Liver (tissue), 3 donors: Measurements from ENCODE around the gene CEP128.

Experiments used
- ATF3 ChIP-seq: IDR thresholded peaks from 2 replicates; pipeline ENCODE4 v1.6.1; 2016; ENCODE audit warnings: antibody characterized with exemption
- CTCF ChIP-seq: fragments of 150-350 bp; IDR thresholded peaks from 2 replicates; pipeline ENCODE4 v1.5.1; 2017; ENCODE audit warnings: improper control_type of control experiment, low read depth, low read length; ENCODE audit not compliant: missing input control
- EGR1 ChIP-seq, 2 donors: IDR thresholded peaks; 2 replicates each; pipeline ENCODE4 v1.6.1; 2016 to 2018; ENCODE audit warnings: antibody characterized with exemption in 2 of 2, low read depth in 2 of 2
- FOXA1 ChIP-seq: IDR thresholded peaks from 2 replicates; pipeline ENCODE4 v1.6.1; 2016; ENCODE audit warnings: antibody characterized with exemption
- FOXA2 ChIP-seq: IDR thresholded peaks from 2 replicates; pipeline ENCODE4 v1.6.1; 2016; ENCODE audit warnings: antibody characterized with exemption
- GABPA ChIP-seq, 2 donors: IDR thresholded peaks in 1 of 2; conservative IDR thresholded peaks in 1 of 2; 2 replicates each; pipeline ENCODE4 v1.6.1; 2016; ENCODE audit warnings: antibody characterized with exemption in 2 of 2, mild to moderate bottlenecking in 1 of 2, moderate library complexity in 1 of 2
- HNF4G ChIP-seq: IDR thresholded peaks from 2 replicates; pipeline ENCODE4 v1.6.1; 2016; ENCODE audit warnings: antibody characterized with exemption
- JUND ChIP-seq, 2 donors: IDR thresholded peaks; 2 replicates each; pipeline ENCODE4 v1.6.1; 2016; ENCODE audit warnings: antibody characterized with exemption in 2 of 2
- MAX ChIP-seq: IDR thresholded peaks from 2 replicates; pipeline ENCODE4 v1.6.1; 2016; ENCODE audit warnings: antibody characterized with exemption
- RAD21 ChIP-seq, 2 donors: IDR thresholded peaks; 2 replicates each; pipeline ENCODE4 v1.6.1; 2016; ENCODE audit warnings: antibody characterized with exemption in 2 of 2, mild to moderate bottlenecking in 2 of 2
- REST ChIP-seq: IDR thresholded peaks from 2 replicates; pipeline ENCODE4 v1.6.1; 2016; ENCODE audit warnings: antibody characterized with exemption, mild to moderate bottlenecking
- RXRA ChIP-seq, 2 donors: IDR thresholded peaks; 2 replicates each; pipeline ENCODE4 v1.6.1; 2017 to 2018; ENCODE audit warnings: antibody characterized with exemption in 2 of 2, mild to moderate bottlenecking in 1 of 2
- TAF1 ChIP-seq: conservative IDR thresholded peaks from 2 replicates; pipeline ENCODE4 v1.6.1; 2016; ENCODE audit warnings: antibody characterized with exemption, mild to moderate bottlenecking
- YY1 ChIP-seq: IDR thresholded peaks from 2 replicates; pipeline ENCODE4 v1.6.1; 2016; ENCODE audit warnings: antibody characterized with exemption, mild to moderate bottlenecking
- donor health status: healthy.
- donor health status: healthy.

- TF ChIP-seq CTCF (no peak), REST (no peak), GABPA (IDR thresholded peaks at IDR 0.05 in 1 of 2, conservative IDR thresholded peaks at IDR 0.05 in 1 of 2) (no peak), YY1 (no peak), JUND (IDR thresholded peaks at IDR 0.05) (no peak), TAF1 (no peak), EGR1 (IDR thresholded peaks at IDR 0.05; ENCODE audit: low read depth in 2 of 2) (no peak), FOXA2 (no peak), HNF4G (no peak), ATF3 (no peak), RXRA (IDR thresholded peaks at IDR 0.05) (no peak), RAD21 (IDR thresholded peaks at IDR 0.05) (no peak), FOXA1 (no peak), MAX (no peak)
Observed at GRCh38 chr14:80764496-80764895, 177.0 kb downstream of the CEP128 start.
